Fibroblast of skin of left biceps (primary cell): ENCODE data around the gene TOP1.

Source experiments
- DNase-seq, 2 experiments: peaks; one replicate each; pipeline ENCODE4 v3.0.0-alpha.2; 2013; ENCODE audit warnings: low read depth in 2 of 2

The TOP1 gene

GRCh38 chr20:41143354-41143753 lies 114.7 kb downstream of the TOP1 start:
- DNase-seq, result no peak

DNA sequence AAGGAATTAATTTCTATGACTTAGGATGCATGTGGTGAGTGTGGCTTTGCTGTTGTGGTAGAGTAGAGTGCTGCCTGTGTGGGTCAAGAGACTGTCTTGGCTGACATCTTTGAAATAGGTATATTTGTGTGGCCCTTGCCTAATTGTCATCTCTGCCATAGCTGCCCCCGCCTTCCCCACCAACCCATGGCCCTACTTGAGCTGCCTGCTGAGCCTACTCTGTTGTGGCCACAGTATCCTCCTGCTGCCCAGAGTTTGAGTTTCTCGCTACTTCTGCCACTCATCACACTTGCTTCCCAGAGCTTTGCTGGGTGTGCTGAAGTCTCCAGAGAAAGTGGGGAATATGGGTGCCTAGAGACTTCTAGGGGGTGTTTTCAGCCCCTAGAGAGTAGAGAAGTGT lies 116.7 kb downstream of the TOP1 start:
- no peak for DNase-seq

- DNase-seq, result no peak
These were observed 117.4 kb downstream of the TOP1 start for GRCh38 chr20:41145821-41146620.

- no peak for DNase-seq
These were observed 119.2 kb downstream of the TOP1 start for GRCh38 chr20:41147767-41148191.

- no peak for DNase-seq
These were observed 120.3 kb downstream of the TOP1 start for GRCh38 chr20:41148942-41149341.

- DNase-seq, result no peak
These were observed 122.0 kb downstream of the TOP1 start for GRCh38 chr20:41150664-41151063.

- no peak for DNase-seq
These were observed 122.7 kb downstream of the TOP1 start for GRCh38 chr20:41151134-41151869.

DNA sequence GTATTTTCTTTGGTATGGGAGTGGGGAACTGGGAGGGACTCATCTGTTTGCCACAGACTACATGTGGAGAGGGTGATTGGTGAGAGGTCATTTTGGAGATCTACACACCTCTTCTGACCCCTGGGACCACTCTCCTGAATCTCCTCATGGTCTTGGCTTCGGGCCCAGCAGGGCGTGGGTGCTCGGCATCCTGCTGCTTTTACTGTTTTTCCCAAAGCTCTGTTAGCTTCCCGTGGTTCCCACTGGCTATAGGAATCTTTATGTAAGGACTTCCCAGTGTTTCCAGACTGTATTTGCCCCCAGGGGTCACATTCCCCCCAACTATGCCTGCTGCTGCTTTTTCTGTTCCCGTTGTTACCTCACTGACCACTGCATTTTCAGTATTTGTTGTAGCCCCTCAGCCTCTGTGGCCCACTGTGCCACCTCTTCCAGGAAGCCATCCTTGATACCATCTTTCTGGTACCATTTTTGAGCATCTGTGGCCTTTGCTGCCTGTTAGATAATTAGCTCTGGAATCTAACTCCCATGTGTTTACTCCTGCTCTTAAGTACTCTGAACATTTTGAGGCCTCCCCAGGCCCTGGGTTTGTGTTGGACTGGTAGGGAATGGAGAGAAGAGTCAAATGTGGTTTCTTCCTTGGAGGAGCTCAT lies 123.6 kb downstream of the TOP1 start:
- DNase-seq, result no peak

GRCh38 chr20:41154436-41155176 lies 126.0 kb downstream of the TOP1 start:
- DNase-seq, result no peak

GRCh38 chr20:41155261-41155660 lies 126.6 kb downstream of the TOP1 start:
- DNase-seq, result no peak

- no peak for DNase-seq
These were observed 129.5 kb downstream of the TOP1 start for GRCh38 chr20:41158082-41158625.

DNA sequence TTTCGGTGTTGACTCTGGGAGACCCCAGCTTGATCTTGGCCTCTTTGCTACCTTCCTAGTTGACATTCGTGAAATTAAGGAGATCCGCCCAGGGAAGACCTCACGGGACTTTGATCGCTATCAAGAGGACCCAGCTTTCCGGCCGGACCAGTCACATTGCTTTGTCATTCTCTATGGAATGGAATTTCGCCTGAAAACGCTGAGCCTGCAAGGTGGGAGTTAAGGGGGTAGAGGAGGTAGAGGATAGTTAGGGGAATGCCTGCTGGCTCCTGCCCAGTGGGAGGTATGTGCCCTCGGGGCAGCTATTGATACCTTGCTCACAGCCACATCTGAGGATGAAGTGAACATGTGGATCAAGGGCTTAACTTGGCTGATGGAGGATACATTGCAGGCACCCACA lies 130.9 kb downstream of the TOP1 start:
- no peak for DNase-seq

GRCh38 chr20:41160686-41161085 lies 132.1 kb downstream of the TOP1 start:
- DNase-seq, result no peak

GRCh38 chr20:41161886-41162285 lies 133.3 kb downstream of the TOP1 start:
- no peak for DNase-seq

- DNase-seq, result no peak
These were observed 133.8 kb downstream of the TOP1 start for GRCh38 chr20:41162396-41162795.

DNA sequence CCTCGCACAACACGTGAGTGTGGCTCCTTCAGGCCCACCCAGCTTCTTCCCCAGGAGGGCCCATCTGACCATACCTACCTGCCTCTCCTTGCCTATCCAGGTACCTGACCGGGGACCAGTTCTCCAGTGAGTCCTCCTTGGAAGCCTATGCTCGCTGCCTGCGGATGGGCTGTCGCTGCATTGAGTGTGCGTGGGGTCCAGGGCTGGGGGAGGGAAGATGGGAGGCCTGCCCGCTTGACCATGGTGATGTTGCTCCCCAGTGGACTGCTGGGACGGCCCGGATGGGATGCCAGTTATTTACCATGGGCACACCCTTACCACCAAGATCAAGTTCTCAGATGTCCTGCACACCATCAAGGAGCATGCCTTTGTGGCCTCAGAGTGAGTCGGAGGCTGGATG lies 135.2 kb downstream of the TOP1 start:
- no peak for DNase-seq

- no peak for DNase-seq
These were observed 136.6 kb downstream of the TOP1 start for GRCh38 chr20:41165001-41165882.

DNA sequence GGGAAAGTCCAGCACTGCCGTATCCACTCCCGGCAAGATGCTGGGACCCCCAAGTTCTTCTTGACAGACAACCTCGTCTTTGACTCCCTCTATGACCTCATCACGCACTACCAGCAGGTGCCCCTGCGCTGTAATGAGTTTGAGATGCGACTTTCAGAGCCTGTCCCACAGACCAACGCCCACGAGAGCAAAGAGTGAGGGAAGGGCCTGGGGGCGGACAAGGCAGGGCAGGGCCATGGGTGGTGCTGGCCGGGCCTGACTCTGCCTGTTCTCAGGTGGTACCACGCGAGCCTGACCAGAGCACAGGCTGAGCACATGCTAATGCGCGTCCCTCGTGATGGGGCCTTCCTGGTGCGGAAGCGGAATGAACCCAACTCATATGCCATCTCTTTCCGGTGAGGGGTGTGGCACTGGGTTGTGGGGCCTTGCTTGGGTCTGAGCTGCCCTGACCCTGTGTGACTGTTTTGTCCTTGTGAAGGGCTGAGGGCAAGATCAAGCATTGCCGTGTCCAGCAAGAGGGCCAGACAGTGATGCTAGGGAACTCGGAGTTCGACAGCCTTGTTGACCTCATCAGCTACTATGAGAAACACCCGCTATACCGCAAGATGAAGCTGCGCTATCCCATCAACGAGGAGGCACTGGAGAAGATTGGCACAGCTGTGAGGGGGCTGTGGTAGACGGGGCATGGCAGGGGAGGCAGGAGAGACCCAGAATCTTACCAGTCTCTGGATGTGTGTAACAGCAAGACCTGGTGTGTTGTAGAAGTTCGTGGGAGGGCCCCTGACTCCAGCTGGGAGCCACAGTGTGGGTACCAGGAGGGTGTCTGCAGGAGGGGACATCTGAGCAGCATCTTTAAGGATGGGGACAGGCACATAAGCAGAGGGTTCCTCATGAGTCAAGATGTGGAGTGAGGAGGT lies 137.8 kb downstream of the TOP1 start:
- no peak for DNase-seq

DNA sequence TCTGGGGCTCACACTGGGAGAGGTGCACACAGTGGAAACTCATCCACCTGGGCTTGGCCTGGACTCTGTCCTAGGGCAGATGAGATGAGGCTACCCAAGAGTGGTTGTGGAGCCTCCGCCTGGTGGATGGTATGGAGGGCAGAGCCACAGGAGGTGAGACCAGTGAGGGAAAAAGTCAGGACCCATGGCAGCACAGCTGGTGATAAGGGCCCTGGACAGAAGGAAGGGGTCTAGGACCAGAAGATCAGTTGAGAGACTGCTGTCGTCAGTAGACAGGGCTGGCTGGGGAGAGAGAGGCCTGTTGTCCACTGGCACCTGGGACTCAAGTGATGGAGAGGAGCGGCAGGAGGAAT lies 138.5 kb downstream of the TOP1 start:
- no peak for DNase-seq
